Upper lobe of left lung (tissue), 4 donors: ENCODE results near the gene ZNF507.

Experiments used
- EP300 ChIP-seq, 4 donors: sonication (generic); formaldehyde crosslinking; IDR thresholded peaks; one replicate each; pipeline ENCODE4 v1.5.1; 2017; ENCODE audit warnings: antibody characterized with exemption in 4 of 4, control low read depth in 2 of 4
- POLR2A ChIP-seq, 4 donors: fragments of 450-650 bp; IDR thresholded peaks; one replicate each; pipeline ENCODE4 v1.5.1; 2016 to 2017; ENCODE audit warnings: antibody characterized with exemption in 4 of 4, mild to moderate bottlenecking in 2 of 4

- TF ChIP-seq POLR2A (IDR thresholded peaks at IDR 0.05) (no peak), EP300 (IDR thresholded peaks at IDR 0.05) (no peak)
Measured at GRCh38 chr19:32308431-32309077, 36.9 kb upstream of the ZNF507 start.
